H1 (cell line): ENCODE results near the gene NOP9. TPM values are rescaled to one million over a fixed set of nuclear protein-coding genes. Genes with fewer than 3 reads are reported as not detected.

ENCODE experiments used
- CTCF ChIA-PET: fragments of 300-600 bp; sonication (Branson Sonifier 250); formaldehyde crosslinking; loops from one replicate; lab custom pipeline; 2021; ENCODE audit not compliant: partially characterized antibody; lab: Charles Lee
- POLR2A ChIA-PET: fragments of 300-600 bp; sonication (Branson Sonifier 250); formaldehyde crosslinking; loops from one replicate; lab custom pipeline; 2021; ENCODE audit warnings: inconsistent platforms; ENCODE audit not compliant: partially characterized antibody; lab: Charles Lee
- DNase-seq, 2 experiments: peaks; one replicate each; pipeline versions ENCODE4 v3.0.0 to v3.0.0-alpha.2; 2010 to 2022; ENCODE audit warnings: low spot score in 2 of 2, low read depth in 1 of 2, mixed read lengths in 1 of 2
- FAIRE-seq: peaks from 2 replicates; lab custom pipeline; 2011; peaks lifted over from hg19 to GRCh38; lab: Jason Lieb, UNC
- H2AFZ ChIP-seq: 2 replicates; pipeline ENCODE4 v1.8.1; 2012; ENCODE audit warnings: low read length, inconsistent platforms
- H2AK5ac ChIP-seq: 2 replicates; pipeline ENCODE4 v1.6.1; 2013; ENCODE audit warnings: low read depth, low read length
- H2BK120ac ChIP-seq: replicated peaks from 2 replicates; pipeline ENCODE3; 2013; ENCODE audit warnings: low read depth, low read length, inconsistent platforms
- H2BK12ac ChIP-seq: 2 replicates; pipeline ENCODE4 v1.6.1; 2013; ENCODE audit warnings: low read depth, low read length
- H2BK15ac ChIP-seq: 2 replicates; pipeline ENCODE4 v1.6.1; 2013; ENCODE audit warnings: low read length
- H2BK20ac ChIP-seq: 2 replicates; pipeline ENCODE4 v1.6.1; 2013; ENCODE audit warnings: low read length
- H2BK5ac ChIP-seq: 2 replicates; pipeline ENCODE4 v1.6.1; 2013; ENCODE audit warnings: low read depth, low read length
- H3K14ac ChIP-seq: 2 replicates; pipeline ENCODE4 v1.6.1; 2013; ENCODE audit warnings: inconsistent platforms; ENCODE audit not compliant: insufficient read length
- H3K18ac ChIP-seq: 2 replicates; pipeline ENCODE4 v1.6.1; 2013; ENCODE audit warnings: low read length; ENCODE audit errors: extremely low read depth
- H3K23ac ChIP-seq: 2 replicates; pipeline ENCODE4 v1.6.1; 2013; ENCODE audit warnings: inconsistent platforms; ENCODE audit not compliant: insufficient read length
- H3K23me2 ChIP-seq: 2 replicates; pipeline ENCODE4 v1.6.1; 2013; ENCODE audit warnings: low read depth, low read length
- H3K27ac ChIP-seq: 2 replicates; pipeline ENCODE4 v1.6.1; 2011; ENCODE audit warnings: low read depth, low read length, inconsistent platforms
- H3K27me3 ChIP-seq, 4 experiments: replicated peaks in 1 of 4; 1 replicate in 1 of 4; 2 replicates in 3 of 4; pipeline versions ENCODE4 v1.6.1 to v1.8.1; 2011 to 2013; ENCODE audit warnings: low read length in 3 of 4, mild to moderate bottlenecking in 3 of 4, inconsistent platforms in 2 of 4, mixed read lengths in 2 of 4, moderate library complexity in 1 of 4; ENCODE audit not compliant: control insufficient read depth in 3 of 4, insufficient read depth in 3 of 4; ENCODE audit errors: extremely low read depth in 1 of 4
- H3K36me3 ChIP-seq, 4 experiments: 2 replicates each; pipeline versions ENCODE4 v1.6.1 to v1.8.1; 2011 to 2013; ENCODE audit warnings: mild to moderate bottlenecking in 4 of 4, low read length in 3 of 4, moderate library complexity in 2 of 4, control low read depth in 1 of 4, inconsistent platforms in 1 of 4; ENCODE audit not compliant: insufficient read depth in 4 of 4, control insufficient read depth in 2 of 4
- H3K4ac ChIP-seq: replicated peaks from 2 replicates; pipeline ENCODE3; 2013; ENCODE audit warnings: low read length, low read depth, mixed read lengths, inconsistent platforms; ENCODE audit not compliant: insufficient read length
- H3K4me1 ChIP-seq, 4 experiments: replicated peaks in 1 of 4; 1 replicate in 1 of 4; 2 replicates in 3 of 4; pipeline versions ENCODE4 v1.6.1 to v1.8.1; 2011 to 2013; ENCODE audit warnings: low read length in 3 of 4, inconsistent platforms in 2 of 4, mixed read lengths in 1 of 4; ENCODE audit not compliant: insufficient read depth in 4 of 4, control insufficient read depth in 3 of 4
- H3K4me2 ChIP-seq, 2 experiments: 2 replicates each; pipeline versions ENCODE4 v1.6.1 to v1.8.1; 2011 to 2013; ENCODE audit warnings: low read depth in 2 of 2, low read length in 2 of 2, control low read depth in 1 of 2, inconsistent platforms in 1 of 2, mild to moderate bottlenecking in 1 of 2; ENCODE audit not compliant: insufficient read depth in 1 of 2
- H3K4me3 ChIP-seq, 4 experiments: fragments of 200-600, 300-600 bp in 1 of 4; sonication (generic), shearing (Covaris generic), sonication (Bioruptor Twin) in 1 of 4; 2 replicates each; pipeline versions ENCODE4 v1.5.1 to v1.8.1; 2011 to 2016; ENCODE audit warnings: low read length in 4 of 4, low read depth in 3 of 4, control low read depth in 2 of 4, inconsistent platforms in 2 of 4, mild to moderate bottlenecking in 2 of 4, mixed read lengths in 1 of 4, moderate library complexity in 1 of 4; ENCODE audit not compliant: insufficient read depth in 2 of 4; ENCODE audit errors: extremely low read depth in 1 of 4
- H3K56ac ChIP-seq: replicated peaks from 2 replicates; pipeline ENCODE3; 2013; ENCODE audit warnings: low read depth, mild to moderate bottlenecking, mixed read lengths, low read length, inconsistent platforms; ENCODE audit not compliant: insufficient read length
- H3K79me1 ChIP-seq: 2 replicates; pipeline ENCODE4 v1.6.1; 2013; ENCODE audit warnings: low read depth, low read length, control low read depth
- H3K79me2 ChIP-seq, 2 experiments: 2 replicates each; pipeline versions ENCODE4 v1.6.1 to v1.8.1; 2012 to 2013; ENCODE audit warnings: low read length in 2 of 2, mild to moderate bottlenecking in 2 of 2, inconsistent platforms in 1 of 2; ENCODE audit not compliant: insufficient read depth in 2 of 2, control insufficient read depth in 1 of 2
- H3K9ac ChIP-seq, 4 experiments: replicated peaks in 1 of 4; 1 replicate in 1 of 4; 2 replicates in 3 of 4; pipeline versions ENCODE4 v1.6.1 to v1.8.1; 2011 to 2013; ENCODE audit warnings: low read depth in 3 of 4, low read length in 3 of 4, control low read depth in 2 of 4, mild to moderate bottlenecking in 2 of 4, moderate library complexity in 2 of 4, inconsistent platforms in 1 of 4; ENCODE audit errors: extremely low read depth in 1 of 4
- H3K9me3 ChIP-seq, 2 experiments: 2 replicates each; pipeline versions ENCODE4 v1.6.1 to v1.8.1; 2012 to 2013; ENCODE audit warnings: mild to moderate bottlenecking in 2 of 2, moderate library complexity in 2 of 2, control low read depth in 1 of 2, inconsistent platforms in 1 of 2, low read depth in 1 of 2, low read length in 1 of 2, mixed read lengths in 1 of 2; ENCODE audit not compliant: insufficient read depth in 2 of 2
- H4K20me1 ChIP-seq, 2 experiments: replicated peaks in 1 of 2; 2 replicates each; pipeline versions ENCODE3 to v1.8.1; 2011 to 2013; ENCODE audit warnings: inconsistent platforms in 2 of 2, low read length in 2 of 2, mild to moderate bottlenecking in 1 of 2; ENCODE audit not compliant: insufficient read depth in 2 of 2, control insufficient read depth in 1 of 2
- H4K5ac ChIP-seq: 2 replicates; pipeline ENCODE4 v1.6.1; 2013; ENCODE audit warnings: low read length, low read depth, mixed read lengths, inconsistent platforms; ENCODE audit not compliant: insufficient read length
- H4K8ac ChIP-seq: 2 replicates; pipeline ENCODE4 v1.8.0; 2013; ENCODE audit warnings: mild to moderate bottlenecking, moderate library complexity, low read length, inconsistent platforms; ENCODE audit not compliant: insufficient read depth; ENCODE audit errors: extremely low read depth
- H4K91ac ChIP-seq: replicated peaks from 2 replicates; pipeline ENCODE3; 2013; ENCODE audit warnings: low read length, mixed read lengths, inconsistent platforms; ENCODE audit not compliant: insufficient read length
- BACH1 ChIP-seq: IDR thresholded peaks from 2 replicates; pipeline ENCODE4 v1.6.1; 2012; ENCODE audit warnings: low read length, improper control_type of control experiment
- EGR1 ChIP-seq: IDR thresholded peaks from 2 replicates; pipeline ENCODE4 v1.6.1; 2011; ENCODE audit warnings: low read depth, low read length, borderline replicate concordance
- KDM5A ChIP-seq: fragments of 200-600 bp; IDR thresholded peaks from 2 replicates; pipeline ENCODE4 v1.7.1; 2012; ENCODE audit warnings: mild to moderate bottlenecking, low read length, inconsistent platforms, mixed read lengths
- SIN3A ChIP-seq, 2 experiments: IDR thresholded peaks in 1 of 2; conservative IDR thresholded peaks in 1 of 2; 2 replicates each; pipeline ENCODE4 v1.6.1; 2011 to 2012; ENCODE audit warnings: low read length in 2 of 2, improper control_type of control experiment in 1 of 2, low read depth in 1 of 2, mild to moderate bottlenecking in 1 of 2
- TCF12 ChIP-seq: IDR thresholded peaks from 2 replicates; pipeline ENCODE4 v1.6.1; 2011; ENCODE audit warnings: low read depth, mild to moderate bottlenecking, low read length
- TEAD4 ChIP-seq: IDR thresholded peaks from 2 replicates; pipeline ENCODE4 v1.6.1; 2012; ENCODE audit warnings: low read depth, low read length, inconsistent platforms, mixed read lengths
- YY1 ChIP-seq: IDR thresholded peaks from 2 replicates; pipeline ENCODE4 v1.6.1; 2011; ENCODE audit warnings: low read depth, mild to moderate bottlenecking, low read length
- WGBS, 2 experiments: shearing (Covaris generic) in 1 of 2; methylation state at CpG; one replicate each; pipeline versions ENCODE4 v1.1.6 to v1.1.7; 2013 to 2015; ENCODE audit warnings: low lambda C conversion rate in 2 of 2, mixed read lengths in 2 of 2, inconsistent platforms in 1 of 2, low coverage in 1 of 2, missing lambda C conversion rate in 1 of 2; ENCODE audit not compliant: insufficient replicate concordance in 2 of 2, insufficient coverage in 1 of 2, insufficient read length in 1 of 2; ENCODE audit errors: extremely low coverage in 1 of 2, missing lambda C conversion rate in 1 of 2; 5-methylcytosine and 5-hydroxymethylcytosine counted together
- polyA plus RNA-seq, 7 experiments: library from polyadenylated mRNA; depleted of rRNA in 3 of 7; stranded (reverse) in 5 of 7; unstranded in 2 of 7; fragments of >200 nt in 5 of 7; fragments of 200-250 nt in 2 of 7; gene quantifications; 1 replicate in 5 of 7; 2 replicates in 1 of 7; 4 replicates in 1 of 7; pipeline versions ENCODE4 v1.2.1 to v1.2.3, GENCODE V29; 2011 to 2013; ENCODE audit warnings: missing spikeins in 2 of 7, mixed read lengths in 2 of 7
- total RNA-seq: library from RNA; stranded (reverse); fragmentation: NEBNext Ultra II Directional; extraction: Animal tissue kit (Norgen Biotek cat#: 25700); gene quantifications from 2 replicates; pipeline ENCODE4 v1.2.1, GENCODE V29; 2021

NOP9 gene
- total and polyA plus RNA-seq, 2 of the 8 experiments (the other 6 are each of a cell fraction or from before 2014, with no cell fraction given), result 17.8 to 34.8 TPM

GRCh38 chr14:24329736-24330135, 30.1 kb downstream of the NOP9 start:
- H3K14ac ChIP-seq, result no peak overlapping the region
- H2AK5ac ChIP-seq, result no peak overlapping the region
- no peak for FAIRE-seq
- H3K79me2 ChIP-seq, result no peaks in the 10 kb centered on the region
- no peaks in the 10 kb centered on the region for H4K20me1 ChIP-seq
- no peak overlapping the region for H3K4ac ChIP-seq
- no peaks in the 10 kb centered on the region for H3K79me1 ChIP-seq
- H3K27me3 ChIP-seq, result peaks cover 18 to 64% (median 32%) of the 10 kb centered on the region in 4 experiments
- no peak overlapping the region for H3K56ac ChIP-seq
- no peak overlapping the region for H2BK20ac ChIP-seq
- POLR2A ChIA-PET, result no interaction called here
- H3K4me2 ChIP-seq, result no peak overlapping the region
- no peak overlapping the region; the same call in 1 of the 2 replicates for H2BK15ac ChIP-seq
- no peak overlapping the region for H2BK5ac ChIP-seq
- no peak overlapping the region for H4K5ac ChIP-seq
- no peak overlapping the region for H2BK120ac ChIP-seq
- H3K36me3 ChIP-seq, result no peaks in the 10 kb centered on the region
- H3K4me1 ChIP-seq, result peaks cover 0 to 11% (median 7%) of the 10 kb centered on the region in 4 experiments; a peak in 5 of 7 replicates
- WGBS, 2 experiments, result 88% methylated on average over 9 of the region's 9 CpGs; no CpG with 5 or more reads in 1 of the 2 experiments
- no peak overlapping the region for H3K9ac ChIP-seq
- H2AFZ ChIP-seq, result no peak overlapping the region
- no peak overlapping the region for H3K23ac ChIP-seq
- CTCF ChIA-PET, result interaction anchor here (1.1 to 27.8 kb wide), 11 partner anchors 8 to 111 kb away, joined by 3 to 664 read pairs (median 14); partner anchors contain the start of genes CBLN3, CIDEB, KHNYN and LTB4R
- no peak overlapping the region for H3K4me3 ChIP-seq
- no peak overlapping the region for H3K18ac ChIP-seq
- no peak overlapping the region for H4K91ac ChIP-seq
- peak overlapping the region; percentile 9; the same call in 1 of the 2 replicates for H4K8ac ChIP-seq
- peaks cover 14% of the 10 kb centered on the region for H3K23me2 ChIP-seq
- H3K27ac ChIP-seq, result no peak overlapping the region
- H2BK12ac ChIP-seq, result no peak overlapping the region
- TF ChIP-seq YY1, result no peak
- TF ChIP-seq EGR1, result no peak
- TF ChIP-seq TEAD4, result no peak
- TF ChIP-seq SIN3A (conservative IDR thresholded peaks at IDR 0.05 in 1 of 2, IDR thresholded peaks at IDR 0.05 in 1 of 2; ENCODE audit: low read depth in 1 of 2, low read length in 2 of 2), result no peak
- no peak for TF ChIP-seq BACH1
- no peak for TF ChIP-seq KDM5A
- TF ChIP-seq TCF12, result no peak
- DNase-seq, result no peak
- H3K9me3 ChIP-seq, result no peaks in the 10 kb centered on the region
